Measurements from ENCODE around the gene FBXL19. TPM values are rescaled to one million over a fixed set of nuclear protein-coding genes. Genes with fewer than 3 reads are reported as not detected.

The FBXL19 gene
- total and polyA plus RNA-seq, 9 of the 15 experiments (the other 6 are each of a cell fraction or from before 2014, with no cell fraction given), result 0.13 to 48.0 (median 13.5) TPM; not detected in 1

GRCh38 chr16:30921748-30922419 lies 1.5 kb upstream of the FBXL19 start (continued):
- peak in 1 of 2 experiments; percentile 36 for TF ChIP-seq AFF1 (IDR thresholded peaks at IDR 0.05; ENCODE audit: low read depth in 1 of 2, partially characterized antibody in 2 of 2)
- TF ChIP-seq MCM3 (IDR thresholded peaks at IDR 0.05), result no peak
- peak; percentile 87 for TF ChIP-seq ZBTB17 (CRISPR knock-in tag; IDR thresholded peaks at IDR 0.05)
- no peak for TF ChIP-seq ILK (tag; IDR thresholded peaks at IDR 0.05; ENCODE audit: borderline replicate concordance, low read depth)
- TF ChIP-seq KAT8 (IDR thresholded peaks at IDR 0.05; ENCODE audit: low read depth), result no peak
- TF ChIP-seq SNIP1 (IDR thresholded peaks at IDR 0.05; ENCODE audit: low read depth), result no peak
- no peak for TF ChIP-seq NR2C2 (CRISPR knock-in tag; IDR thresholded peaks at IDR 0.05)
- TF ChIP-seq NR2C2 (tag; IDR thresholded peaks at IDR 0.05), result no peak
- TF ChIP-seq ZBTB40 (IDR thresholded peaks at IDR 0.05), result no peak
- TF ChIP-seq ZBTB40 (CRISPR knock-in tag; IDR thresholded peaks at IDR 0.05), result no peak
- TF ChIP-seq MAFF (IDR thresholded peaks at IDR 0.05; ENCODE audit: low read length), result no peak
- no peak for TF ChIP-seq THRAP3 (IDR thresholded peaks at IDR 0.05; ENCODE audit: borderline replicate concordance)
- no peak for TF ChIP-seq HIVEP1 (CRISPR knock-in tag; IDR thresholded peaks at IDR 0.05)
- TF ChIP-seq ETV6 (IDR thresholded peaks at IDR 0.05; ENCODE audit: borderline replicate concordance in 1 of 2, low read depth in 2 of 2, low read length in 1 of 2), result no peak
- TF ChIP-seq ETV6 (CRISPR knock-in tag; IDR thresholded peaks at IDR 0.05; ENCODE audit: borderline replicate concordance), result no peak
- TF ChIP-seq ZNF184 (CRISPR knock-in tag; IDR thresholded peaks at IDR 0.05), result no peak
- peak in 1 of 2 experiments; percentile 84; a peak in 2 of 4 replicates for TF ChIP-seq HDAC1 (IDR thresholded peaks at IDR 0.05)

Data from K562 (cell line).